ENCODE data around the gene GPR78.

GPR78 gene

DNA sequence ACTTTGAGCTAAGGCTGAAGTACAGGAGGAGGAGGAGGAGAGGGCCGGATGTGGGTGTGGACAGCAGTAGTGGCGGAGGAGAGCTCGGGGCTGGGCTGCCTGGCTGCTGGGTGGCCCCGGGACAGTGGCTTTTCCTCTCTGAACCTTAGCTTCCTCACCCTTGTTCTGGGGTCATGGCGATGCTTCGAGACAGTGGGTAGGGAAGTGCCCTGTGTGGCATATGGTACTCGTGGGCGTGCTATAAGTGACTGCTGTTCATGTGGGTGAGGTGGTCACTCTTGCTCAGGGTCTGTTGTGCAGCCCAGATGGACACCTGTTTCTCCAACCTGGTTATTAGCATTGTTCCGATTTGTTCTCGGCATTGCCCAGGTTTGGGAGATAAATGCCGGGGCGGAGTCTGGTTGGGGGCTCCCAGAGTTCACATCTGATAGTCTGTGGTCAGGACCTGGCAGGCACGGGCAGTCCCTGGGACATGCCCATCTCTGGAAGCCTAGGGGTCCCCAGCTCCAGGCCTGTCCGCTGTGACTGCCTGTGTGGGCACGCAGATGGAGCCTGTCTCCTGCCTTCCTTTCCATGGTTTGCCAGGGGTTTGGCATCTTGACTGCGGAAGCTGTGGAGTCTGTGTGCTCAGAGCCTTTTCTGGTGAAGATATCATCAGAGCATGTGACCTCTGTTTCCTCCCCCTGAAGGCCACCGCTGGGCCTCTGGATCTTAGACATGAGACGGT, 7.4 kb downstream of the GPR78 start:
- DNase-seq, result no peak

DNA sequence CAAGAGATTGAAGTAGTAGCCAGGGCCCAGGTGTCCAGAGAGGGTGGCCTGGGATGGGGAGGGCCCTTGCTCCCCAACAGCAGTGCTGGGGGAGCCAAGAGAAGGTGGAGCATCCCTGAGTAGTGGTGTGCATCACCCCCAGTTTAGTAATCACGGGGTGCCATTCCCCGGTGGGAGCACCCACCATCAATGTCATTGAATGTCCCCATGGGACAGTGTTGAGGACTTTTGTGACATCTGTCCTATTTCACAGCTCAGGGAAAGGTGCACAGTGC, 7.9 kb downstream of the GPR78 start:
- no peak for DNase-seq

DNA sequence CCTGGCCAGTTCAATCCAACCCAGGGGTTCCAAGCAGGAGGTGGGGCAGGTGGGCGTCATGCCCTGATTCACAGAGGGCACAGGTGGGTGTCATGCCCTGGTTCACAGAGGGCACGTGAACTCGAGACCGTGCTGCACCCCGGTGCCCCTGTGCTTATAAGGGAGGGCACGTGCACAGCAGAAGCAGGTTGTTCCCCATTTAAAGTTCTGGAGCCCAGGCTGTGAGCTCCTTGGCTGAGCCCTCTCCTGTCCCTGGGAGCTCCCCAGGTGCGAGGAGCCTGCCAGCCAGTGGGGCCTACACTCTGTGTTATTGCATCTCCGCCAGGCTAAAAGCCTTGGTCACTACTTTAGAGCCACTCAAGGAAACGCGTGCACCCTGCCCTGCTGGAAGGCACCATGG, 9.1 kb downstream of the GPR78 start:
- no peak for DNase-seq

DNA sequence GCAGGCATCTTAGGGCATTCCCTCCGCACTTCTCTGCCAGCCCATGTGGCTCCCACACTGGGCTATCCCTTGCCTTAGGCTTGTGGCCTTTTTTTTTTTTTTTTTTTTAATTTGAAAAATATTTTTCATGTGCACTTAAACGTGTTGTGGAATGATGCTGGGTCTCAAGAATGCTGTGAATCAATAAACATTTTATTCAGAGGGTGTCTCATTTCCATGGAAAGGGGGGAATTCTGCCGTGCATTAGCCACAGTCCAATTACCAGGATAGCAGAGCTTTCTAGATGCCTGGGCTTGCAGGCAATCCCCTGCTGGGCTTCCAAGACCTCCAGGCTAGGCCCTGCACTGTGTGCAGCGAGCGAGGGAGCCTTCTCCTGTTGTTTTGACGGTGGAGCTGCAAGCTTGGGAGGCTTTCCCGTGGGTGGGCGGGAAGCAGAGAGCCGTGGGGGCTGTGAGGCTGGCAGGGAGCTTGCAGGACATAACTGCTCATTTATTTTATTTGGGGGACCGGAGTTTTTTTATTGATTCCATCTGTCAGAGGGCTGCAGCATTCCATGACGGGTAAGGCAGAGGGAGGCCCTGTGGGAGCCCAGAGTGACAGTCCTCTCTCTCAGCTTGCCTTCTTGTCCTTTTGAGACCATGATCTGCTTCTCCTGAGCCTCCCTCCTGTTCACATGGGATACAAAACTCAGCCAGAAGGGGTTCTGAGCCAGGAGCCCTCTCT, 9.8 kb downstream of the GPR78 start:
- no peak for DNase-seq

DNA sequence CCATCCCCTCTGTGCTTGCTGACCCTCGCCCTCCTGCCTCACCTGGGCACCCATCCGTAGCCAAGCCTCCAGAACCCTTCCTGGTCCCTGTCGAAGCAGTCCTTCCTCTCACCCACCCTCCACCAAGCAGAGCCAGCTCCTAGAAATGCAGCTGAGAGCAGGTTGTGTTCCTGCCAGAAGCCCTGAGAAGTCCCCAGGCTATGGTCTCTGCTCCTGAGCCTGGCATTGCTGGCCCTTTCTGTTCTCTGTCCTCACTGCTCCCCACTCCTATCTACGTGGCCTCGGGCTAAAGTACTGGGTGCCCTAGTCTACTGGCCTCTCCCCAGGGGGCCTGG, 10.3 kb downstream of the GPR78 start:
- no peak for DNase-seq

DNA sequence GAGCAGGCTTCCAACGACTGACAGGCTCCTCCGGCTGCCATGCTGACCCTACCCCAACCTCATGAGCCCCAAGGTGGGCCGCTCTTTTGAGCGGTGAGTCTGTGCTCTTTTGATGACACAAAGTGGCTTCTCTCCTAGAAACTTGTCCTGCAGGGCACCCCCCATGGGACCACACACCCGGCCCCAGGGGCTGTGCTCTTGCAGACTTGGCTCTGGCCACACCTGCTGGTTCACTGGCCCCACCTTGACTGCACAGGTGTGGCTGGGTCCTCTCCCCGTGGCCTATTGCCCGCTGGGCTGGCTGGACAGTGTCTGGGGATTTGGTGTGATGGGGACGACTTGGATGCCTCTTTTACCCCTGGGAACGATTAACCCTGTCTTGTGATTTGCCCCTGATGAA, 10.9 kb downstream of the GPR78 start:
- no peak for DNase-seq

DNA sequence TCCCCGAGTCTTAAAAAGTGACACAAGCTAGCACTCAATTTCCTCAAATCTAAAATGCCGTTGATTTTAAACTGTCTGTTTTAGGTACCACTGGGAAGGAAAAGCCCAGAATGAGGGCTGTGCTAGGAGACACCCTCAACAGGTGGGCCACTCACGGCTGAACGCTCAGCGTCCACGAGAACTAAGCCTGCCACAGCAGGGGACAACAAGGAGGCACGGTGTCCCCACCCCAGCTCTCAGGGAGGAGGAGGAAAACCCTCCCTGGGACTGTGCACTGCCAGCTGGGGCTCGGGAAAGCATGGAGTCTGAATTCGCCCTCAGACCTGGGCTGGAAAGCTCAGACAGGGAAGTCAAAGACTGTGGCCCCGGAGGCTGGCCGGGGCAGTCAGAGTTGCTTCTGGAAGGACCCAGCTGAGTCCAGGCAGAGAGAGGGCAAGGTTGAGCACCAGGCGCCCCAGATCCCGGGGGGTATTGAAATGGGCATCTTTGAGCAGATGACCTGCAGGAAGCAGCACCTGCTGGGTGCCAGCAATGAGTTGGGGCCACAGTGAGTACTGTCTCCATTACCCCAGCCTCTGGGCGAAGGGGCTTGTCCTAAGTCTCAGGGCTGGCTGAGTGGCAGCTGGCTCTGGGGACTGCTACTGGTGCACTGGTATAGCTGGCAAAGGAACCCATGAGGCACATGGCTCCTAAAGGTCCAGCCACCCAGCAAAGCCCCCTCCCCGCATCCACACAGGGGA, 11.6 kb downstream of the GPR78 start:
- no peak for DNase-seq

DNA sequence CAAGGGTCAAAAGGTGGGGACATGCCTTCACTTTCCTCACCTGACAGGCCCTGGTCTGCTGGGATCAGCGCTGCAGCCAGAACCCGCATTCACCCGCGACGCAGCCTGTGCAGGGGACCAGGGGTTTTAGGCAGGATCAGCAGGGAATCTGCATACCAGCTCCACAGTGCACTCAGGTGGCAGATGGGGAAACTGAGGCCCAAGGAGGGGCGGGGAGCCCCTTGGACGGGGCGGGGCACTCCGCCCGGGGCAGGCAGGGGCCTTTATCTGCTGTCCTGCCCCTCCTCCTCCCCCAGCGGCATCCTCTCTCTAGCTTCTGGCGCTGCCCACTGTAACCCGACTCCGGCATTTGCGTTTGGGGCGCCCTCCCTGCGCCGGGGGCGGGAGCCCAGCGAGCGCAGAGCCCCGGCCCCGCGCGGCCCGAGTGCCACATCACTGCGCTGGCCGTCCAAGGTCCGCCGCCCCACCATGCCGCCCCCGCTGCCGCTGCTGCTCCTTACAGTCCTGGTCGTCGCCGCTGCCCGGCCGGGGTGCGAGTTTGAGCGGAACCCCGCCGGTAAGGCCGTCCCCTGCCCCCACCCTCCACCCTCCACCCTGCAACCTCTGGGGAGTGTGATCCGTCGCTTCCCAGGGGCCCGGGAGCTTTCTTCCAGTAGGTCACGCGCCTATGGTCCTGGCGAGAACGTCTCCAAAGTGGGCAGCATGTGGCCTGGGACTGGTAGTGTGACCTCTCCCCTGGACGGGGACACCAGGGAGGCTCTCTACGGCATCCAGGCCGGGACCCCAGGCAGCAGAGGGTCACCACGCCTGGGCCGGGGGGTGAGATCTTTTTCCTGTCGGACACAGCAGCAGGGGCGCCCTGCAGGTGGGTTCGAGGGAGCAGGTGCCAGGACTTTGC, 12.4 kb downstream of the GPR78 start, which contains the start of gene CPZ:
TSS of gene CPZ (plus strand) at position 400 of the 898 bp plus-strand sequence. CDS start at position 469, 69 bp downstream.
- no peak for DNase-seq

DNA sequence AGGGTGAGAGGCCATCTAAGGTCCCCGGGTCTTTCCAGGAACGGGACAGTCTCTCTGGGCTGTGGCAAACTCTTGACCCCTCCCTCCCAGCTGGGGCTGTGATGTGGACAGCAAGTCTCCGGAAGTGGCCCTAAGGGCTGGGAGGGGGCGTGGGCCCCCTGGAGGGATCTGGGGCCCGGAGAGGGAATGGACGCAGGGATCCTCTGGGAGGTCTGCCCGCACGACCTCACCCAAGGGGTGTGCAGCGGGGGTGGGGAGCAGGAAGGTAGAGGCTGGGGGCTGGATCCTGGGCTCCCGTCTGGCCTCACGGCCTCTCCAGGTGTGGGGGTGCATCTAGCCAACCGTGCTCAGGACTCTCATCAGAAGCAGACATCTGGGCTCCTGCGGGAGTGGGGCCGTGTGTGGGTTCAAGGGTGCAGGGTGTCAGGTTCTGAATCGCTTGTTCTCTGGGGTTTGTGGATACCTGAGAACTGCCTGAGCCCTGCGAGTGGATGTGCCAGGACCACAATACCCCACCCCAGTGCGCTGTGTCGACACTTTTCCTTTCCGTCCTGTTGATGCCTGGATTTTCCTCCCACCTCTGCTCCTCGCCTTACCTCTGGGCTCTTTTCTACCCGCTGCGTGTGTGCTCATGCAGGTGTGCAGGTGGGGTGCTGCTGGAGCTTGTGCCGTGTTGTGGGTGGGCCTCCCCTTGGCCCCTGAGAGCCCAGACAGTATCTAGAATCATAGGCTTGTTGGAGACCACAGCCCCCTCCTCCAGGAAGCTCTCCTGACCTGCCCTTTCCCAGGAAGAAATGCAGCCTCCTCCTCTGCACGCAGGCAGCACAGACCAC, 13.3 kb downstream of the GPR78 start:
- DNase-seq, result no peak

DNA sequence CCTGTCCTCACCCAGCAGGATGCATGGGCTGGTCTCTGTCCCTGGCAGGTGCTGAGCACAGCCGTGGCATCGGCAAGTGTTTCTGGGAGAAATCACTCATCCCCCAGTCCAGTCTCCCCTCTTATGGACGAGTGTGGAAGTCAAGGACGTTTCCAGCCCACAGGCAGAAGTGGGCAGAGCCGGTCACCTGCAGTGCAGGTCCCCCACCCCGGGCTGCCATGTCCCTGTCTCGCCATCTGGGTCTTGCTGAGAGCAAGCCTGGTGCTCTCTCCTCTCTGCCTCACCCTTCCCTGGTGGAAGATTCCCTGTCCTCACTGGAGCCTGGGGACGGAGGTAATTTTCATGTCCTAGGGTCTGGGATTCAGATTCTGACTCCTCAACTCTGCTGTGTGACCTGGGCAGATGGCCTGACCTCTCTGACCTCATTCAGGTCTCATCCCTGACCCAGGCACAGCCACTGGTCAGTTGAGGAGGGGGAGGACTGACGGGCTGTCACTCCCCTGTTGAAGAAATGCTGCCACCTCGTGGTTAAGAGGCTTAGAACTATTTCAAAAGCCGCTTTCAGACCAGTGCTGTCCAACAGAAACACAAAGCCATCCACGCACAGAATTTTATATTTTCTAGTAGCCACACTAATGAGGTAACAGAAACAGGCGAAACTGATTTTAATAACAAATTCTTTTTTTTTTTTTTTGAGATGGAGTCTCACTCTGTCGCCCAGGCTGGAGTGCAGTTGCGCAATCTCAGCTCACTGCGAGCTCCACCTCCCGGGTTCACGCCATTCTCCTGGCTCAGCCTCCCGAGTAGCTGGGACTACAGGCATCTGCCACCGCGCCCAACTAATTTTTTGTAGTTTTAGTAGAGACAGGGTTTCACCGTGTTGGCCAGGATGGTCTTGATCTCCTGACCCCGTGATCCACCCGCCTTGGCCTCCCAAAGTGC, 14.2 kb downstream of the GPR78 start:
- no peak for DNase-seq

DNA sequence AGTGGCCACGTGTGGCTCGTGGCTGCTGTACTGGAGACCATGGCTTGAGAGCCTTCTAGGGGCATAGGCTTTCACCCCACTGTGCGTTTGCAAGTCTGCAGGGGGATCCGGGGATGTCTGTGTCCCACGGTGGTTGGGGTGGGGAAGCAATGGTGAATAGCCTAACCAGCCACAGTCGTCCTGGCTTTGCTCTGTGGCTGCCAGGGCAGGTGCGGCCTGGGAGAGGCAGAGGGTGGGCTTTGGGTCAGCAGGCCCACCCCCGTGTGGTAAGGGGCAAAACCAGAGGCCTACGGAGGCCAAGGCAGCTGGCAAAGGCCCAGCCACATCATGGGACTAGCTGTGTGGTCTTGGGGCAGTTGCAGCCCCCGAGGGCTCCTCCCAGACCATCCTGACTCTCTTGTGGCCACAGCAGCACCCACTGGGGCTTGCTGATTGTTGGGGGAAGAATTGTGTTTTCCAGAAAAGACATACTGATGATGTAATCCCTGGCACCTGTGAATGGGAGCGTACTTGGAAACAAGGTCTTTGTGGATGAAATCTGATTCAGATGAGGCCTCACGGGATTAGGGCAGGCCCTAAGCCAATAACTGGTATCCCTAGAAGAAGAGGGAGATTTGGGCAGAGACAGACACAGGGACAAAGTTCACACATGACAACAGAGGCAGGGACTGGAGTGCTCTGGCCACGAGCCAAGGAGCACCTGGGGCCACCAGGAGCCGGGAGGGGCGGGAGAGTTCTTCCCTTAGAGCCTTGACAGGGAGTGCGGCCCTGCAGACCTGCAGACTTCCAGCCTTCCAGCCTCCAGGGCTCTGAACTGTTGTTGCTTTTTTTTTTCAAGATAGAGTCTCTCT, 15.3 kb downstream of the GPR78 start:
- no peak for DNase-seq

DNA sequence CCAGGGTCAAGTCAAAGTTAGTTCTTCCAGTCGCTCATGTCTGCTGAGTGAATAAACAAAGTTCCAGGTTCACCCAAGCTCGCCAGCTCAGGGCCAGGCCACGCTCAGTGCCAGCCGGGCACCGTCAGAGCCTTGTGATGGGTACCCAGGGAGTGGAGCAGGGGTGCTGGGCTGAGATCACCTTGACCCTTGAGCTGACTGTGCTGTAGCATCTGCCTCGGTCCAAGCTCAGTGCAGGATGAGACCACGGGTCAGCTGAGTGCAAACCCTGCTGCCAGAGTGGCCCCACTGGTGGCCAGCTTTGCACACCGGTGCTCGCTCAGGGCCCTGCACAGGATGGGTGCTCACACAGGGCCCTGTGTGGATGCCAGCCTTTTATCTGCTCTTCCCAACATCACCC, 16.7 kb downstream of the GPR78 start:
- DNase-seq, result no peak

DNA sequence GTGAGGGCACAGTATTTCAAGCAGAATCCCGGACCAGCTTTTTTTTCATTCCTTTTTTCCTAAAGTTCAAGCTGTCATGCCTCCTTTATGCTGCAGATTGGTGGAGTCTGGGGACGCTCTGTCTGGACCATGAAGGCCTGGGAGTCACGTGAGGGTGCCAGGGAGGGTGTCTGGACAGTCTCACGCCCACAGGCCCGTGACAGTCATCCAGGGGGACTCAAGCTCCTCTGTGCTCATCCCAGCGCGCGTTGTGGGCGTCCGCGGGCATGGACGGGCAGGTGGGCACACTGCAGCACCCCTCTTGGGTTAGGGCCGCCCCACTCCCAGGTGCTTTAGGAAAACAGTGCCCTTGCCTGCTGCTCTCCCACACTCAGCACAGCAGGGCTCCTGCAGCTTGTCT, 17.1 kb downstream of the GPR78 start:
- no peak for DNase-seq

DNA sequence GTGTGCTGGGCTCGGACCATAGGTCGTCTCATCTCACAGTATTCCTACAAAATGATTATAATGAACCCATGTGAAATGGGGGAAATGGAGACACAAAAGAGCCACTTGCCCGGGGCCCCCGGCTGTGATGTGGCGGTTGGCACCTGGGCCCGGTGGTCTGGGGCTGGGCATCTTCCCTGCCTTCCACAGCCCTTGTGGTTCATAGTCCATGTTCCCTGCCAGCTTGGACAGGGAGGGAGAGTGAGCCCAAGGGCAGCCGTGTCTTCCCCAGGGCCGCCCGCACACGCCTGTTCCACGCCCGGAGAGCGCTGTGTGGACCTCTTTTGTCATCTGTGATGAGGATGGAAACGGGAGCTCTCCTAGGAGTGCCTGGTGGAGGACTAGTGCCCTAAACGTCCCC, 17.6 kb downstream of the GPR78 start:
- no peak for DNase-seq

DNA sequence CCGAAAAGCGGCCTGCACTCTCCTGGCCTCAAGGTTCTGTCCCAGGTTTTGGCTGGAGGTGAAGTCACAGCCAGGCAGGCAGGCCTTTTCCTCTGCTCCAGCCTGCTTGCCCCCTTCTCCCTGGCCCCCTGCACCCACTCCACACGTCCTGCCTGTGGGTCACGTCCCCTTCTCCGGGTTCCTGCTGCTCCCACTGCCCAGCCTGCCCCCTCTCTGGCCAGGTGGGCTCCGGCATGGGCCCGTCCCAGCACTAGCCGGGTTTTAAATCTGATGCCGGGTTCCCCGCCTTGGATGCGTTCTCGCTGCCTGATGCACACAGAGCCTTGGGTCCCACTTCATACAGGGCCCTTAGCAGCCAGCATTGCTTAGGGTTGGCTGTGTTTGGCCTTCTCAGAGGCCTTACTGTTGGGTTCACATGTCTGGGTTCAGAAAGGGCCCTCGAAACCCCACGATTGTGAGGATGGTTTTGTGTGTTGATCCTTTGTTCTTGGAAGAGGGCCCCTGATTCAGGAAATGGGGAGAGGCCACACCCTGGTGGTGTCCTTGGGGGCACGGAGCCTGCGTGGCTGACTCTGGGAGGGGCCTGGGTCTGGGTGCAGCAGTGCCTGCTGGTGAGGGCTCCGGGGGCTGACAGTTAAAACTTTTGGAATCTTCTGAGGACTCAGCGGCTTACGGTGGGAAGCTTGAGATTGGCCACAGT, 18.3 kb downstream of the GPR78 start:
- no peak for DNase-seq

DNA sequence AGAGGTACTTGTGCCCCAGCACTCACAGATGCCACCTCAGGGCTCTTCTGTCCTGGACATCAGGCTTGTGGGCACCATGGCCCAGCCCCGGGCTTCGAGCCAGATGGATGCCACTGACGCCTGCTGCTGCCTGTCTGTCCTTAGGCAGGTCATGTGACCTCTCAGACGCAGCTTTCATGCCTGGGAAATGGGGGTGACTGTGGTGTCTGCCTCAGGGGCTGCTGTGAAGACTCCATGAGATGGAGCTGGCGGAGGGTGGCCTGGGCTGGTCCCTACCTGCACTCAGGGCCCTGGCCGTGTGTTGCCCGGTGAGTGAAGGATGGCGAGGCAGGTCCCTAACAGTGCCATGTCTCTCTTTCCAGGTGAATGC, 18.9 kb downstream of the GPR78 start:
- no peak for DNase-seq

DNA sequence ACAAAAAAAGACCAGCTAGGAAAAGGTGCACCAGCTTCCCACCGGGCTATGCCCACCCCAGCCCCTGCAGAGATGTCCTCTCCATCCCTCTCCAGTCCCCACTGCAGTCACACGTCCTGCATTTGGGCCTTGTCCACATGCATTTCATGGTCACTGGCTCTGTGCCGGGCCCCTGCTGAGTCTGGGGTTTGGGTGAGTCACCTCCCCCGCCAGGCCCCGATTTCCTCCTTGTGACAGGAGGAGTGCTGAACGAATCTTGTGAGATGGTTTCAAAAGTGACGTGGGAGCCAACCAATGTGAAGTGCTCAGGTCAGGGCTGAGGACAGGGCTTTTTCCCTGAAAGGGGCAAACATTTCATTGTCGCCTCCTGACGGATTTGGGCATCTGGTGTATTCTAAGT, 19.5 kb downstream of the GPR78 start:
- no peak for DNase-seq

DNA sequence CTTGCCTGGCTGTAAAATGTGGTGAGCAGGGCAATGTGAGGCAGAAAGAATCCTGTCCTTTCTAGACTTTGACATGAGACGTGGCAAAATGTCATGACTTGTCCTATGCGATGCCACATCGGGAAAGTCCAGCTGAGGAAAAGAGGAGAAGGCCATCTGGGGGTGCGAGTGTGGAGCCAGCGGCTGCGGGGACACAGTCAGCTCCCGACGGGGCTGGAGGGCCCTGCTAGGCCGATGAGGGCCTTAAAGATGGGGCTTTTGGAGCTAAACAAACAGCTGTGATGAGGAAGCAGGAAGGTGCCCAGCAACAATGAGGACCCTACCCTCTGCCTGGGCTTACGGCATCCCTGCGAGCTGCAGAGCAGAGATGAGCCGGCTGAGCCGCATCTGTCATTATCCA, 20.1 kb downstream of the GPR78 start:
- no peak for DNase-seq

DNA sequence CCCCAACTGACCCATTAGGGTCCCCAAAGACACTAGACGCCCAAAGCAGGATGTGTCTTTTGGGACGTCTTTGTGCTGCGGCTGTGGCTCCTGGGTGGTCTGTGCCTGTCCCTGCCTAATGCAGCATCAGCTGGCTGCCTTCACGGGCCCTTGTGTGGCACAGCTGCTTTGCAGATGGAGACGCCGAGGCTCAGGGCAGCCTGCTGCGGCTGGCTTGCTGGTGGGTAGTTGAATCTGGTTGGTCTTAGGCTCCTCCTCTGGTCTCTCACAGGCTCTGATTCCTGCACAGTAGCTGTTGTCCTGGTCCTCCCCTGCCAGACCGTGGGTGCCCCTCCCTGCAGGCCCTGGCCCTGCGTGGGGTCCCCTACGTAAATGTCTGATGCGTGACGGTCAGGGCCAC, 20.5 kb downstream of the GPR78 start:
- DNase-seq, result no peak

DNA sequence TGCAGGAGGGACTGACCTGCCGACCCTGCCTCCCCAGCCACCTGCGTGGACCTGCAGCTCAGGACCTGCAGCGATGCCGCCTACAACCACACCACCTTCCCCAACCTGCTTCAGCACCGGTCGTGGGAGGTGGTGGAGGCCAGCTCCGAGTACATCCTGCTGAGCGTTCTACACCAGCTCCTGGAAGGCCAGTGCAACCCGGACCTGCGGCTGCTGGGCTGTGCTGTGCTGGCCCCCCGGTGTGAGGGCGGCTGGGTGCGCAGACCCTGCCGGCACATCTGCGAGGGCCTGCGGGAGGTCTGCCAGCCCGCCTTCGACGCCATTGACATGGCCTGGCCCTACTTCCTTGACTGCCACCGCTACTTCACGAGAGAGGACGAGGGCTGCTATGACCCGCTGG, 20.9 kb downstream of the GPR78 start:
- DNase-seq, result no peak
